Measurements from ENCODE around the gene RAB3GAP2.

- TF ChIP-seq EZH2 (IDR thresholded peaks at IDR 0.05; ENCODE audit: low read length, missing control alignments) (no peak), CTCF (conservative IDR thresholded peaks at IDR 0.05 in 1 of 2, IDR thresholded peaks at IDR 0.05 in 1 of 2; ENCODE audit: low read depth in 1 of 2, low read length in 2 of 2) (no peak)
These were observed 85.5 kb downstream of the RAB3GAP2 start for GRCh38 chr1:220186752-220187151.

Measured in fibroblast of lung (primary cell).